ENCODE data around the gene RNU1-2.
"Not testable (repeated sequence)": the region's sequence is repeated elsewhere in the genome, so short reads cannot be mapped to it uniquely, and the experiment has no call there.

Gene RNU1-2

GRCh38 chr1:16927256-16927655 lies 31.5 kb downstream of the RNU1-2 start:
- no peak for DNase-seq

GRCh38 chr1:16927711-16928485 lies 32.1 kb downstream of the RNU1-2 start:
- no peak for DNase-seq

GRCh38 chr1:16929146-16930041 lies 33.6 kb downstream of the RNU1-2 start:
- DNase-seq = not testable (repeated sequence)

- DNase-seq = not testable (repeated sequence)
Observed at GRCh38 chr1:16931206-16931934, 35.6 kb downstream of the RNU1-2 start.

- DNase-seq = not testable (repeated sequence)
Observed at GRCh38 chr1:16933945-16934344, 38.2 kb downstream of the RNU1-2 start.

GRCh38 chr1:16936580-16936979 lies 40.8 kb downstream of the RNU1-2 start:
- not testable (repeated sequence) for DNase-seq

GRCh38 chr1:16938351-16939321 lies 42.9 kb downstream of the RNU1-2 start:
- no peak for DNase-seq

GRCh38 chr1:16939386-16940180 lies 43.8 kb downstream of the RNU1-2 start:
- not testable (repeated sequence) for DNase-seq

GRCh38 chr1:16944038-16944437 lies 48.3 kb downstream of the RNU1-2 start:
- no peak for DNase-seq

GRCh38 chr1:16945512-16945911 lies 49.7 kb downstream of the RNU1-2 start:
- not testable (repeated sequence) for DNase-seq

All from bone marrow (tissue), 2 donors.